ENCODE results near the gene KANSL1. TPM values are rescaled to one million over a fixed set of nuclear protein-coding genes. Genes with fewer than 3 reads are reported as not detected.

KANSL1 gene
- total RNA-seq, 1 donor from 2014 or later = 154 TPM

- H3K9me3 Mint-ChIP-seq (ENCODE audit: unreplicated experiment) = no peaks in the 10 kb centered on the region
- H3K4me1 Mint-ChIP-seq (ENCODE audit: unreplicated experiment) = peaks cover 21% of the 10 kb centered on the region
- no peak overlapping the region for H3K27ac Mint-ChIP-seq (ENCODE audit: unreplicated experiment)
- no peak for TF ChIP-seq CTCF (IDR thresholded peaks at IDR 0.05; ENCODE audit: unreplicated experiment)
- H3K4me3 Mint-ChIP-seq (ENCODE audit: unreplicated experiment) = no peak overlapping the region
- H3K27me3 Mint-ChIP-seq (ENCODE audit: unreplicated experiment) = peaks cover 2% of the 10 kb centered on the region
- no peaks in the 10 kb centered on the region for H3K36me3 Mint-ChIP-seq (ENCODE audit: low read depth, unreplicated experiment)
- no peak for DNase-seq (ENCODE audit: low spot score)
These were observed 54.8 kb downstream of the KANSL1 start for GRCh38 chr17:46138473-46138872.

GRCh38 chr17:46136820-46137219 is 56.4 kb downstream of the KANSL1 start:
- no peaks in the 10 kb centered on the region for H3K36me3 Mint-ChIP-seq (ENCODE audit: low read depth, unreplicated experiment)
- no peak for TF ChIP-seq CTCF (IDR thresholded peaks at IDR 0.05; ENCODE audit: unreplicated experiment)
- peaks cover 21% of the 10 kb centered on the region for H3K4me1 Mint-ChIP-seq (ENCODE audit: unreplicated experiment)
- H3K27ac Mint-ChIP-seq (ENCODE audit: unreplicated experiment) = no peak overlapping the region
- H3K4me3 Mint-ChIP-seq (ENCODE audit: unreplicated experiment) = no peak overlapping the region
- H3K9me3 Mint-ChIP-seq (ENCODE audit: unreplicated experiment) = no peaks in the 10 kb centered on the region
- H3K27me3 Mint-ChIP-seq (ENCODE audit: unreplicated experiment) = peaks cover 2% of the 10 kb centered on the region
- no peak for DNase-seq (ENCODE audit: low spot score)

- peaks cover 15% of the 10 kb centered on the region for H3K4me1 Mint-ChIP-seq (ENCODE audit: unreplicated experiment)
- no peak overlapping the region for H3K4me3 Mint-ChIP-seq (ENCODE audit: unreplicated experiment)
- no peak for DNase-seq (ENCODE audit: low spot score)
- TF ChIP-seq CTCF (IDR thresholded peaks at IDR 0.05; ENCODE audit: unreplicated experiment) = no peak
- peak overlapping the region; percentile 26 for H3K27ac Mint-ChIP-seq (ENCODE audit: unreplicated experiment)
- H3K36me3 Mint-ChIP-seq (ENCODE audit: low read depth, unreplicated experiment) = no peaks in the 10 kb centered on the region
- H3K27me3 Mint-ChIP-seq (ENCODE audit: unreplicated experiment) = peaks cover 2% of the 10 kb centered on the region
- H3K9me3 Mint-ChIP-seq (ENCODE audit: unreplicated experiment) = no peaks in the 10 kb centered on the region
These were observed 57.2 kb downstream of the KANSL1 start for GRCh38 chr17:46135879-46136563.

- peaks cover 2% of the 10 kb centered on the region for H3K27me3 Mint-ChIP-seq (ENCODE audit: unreplicated experiment)
- H3K4me1 Mint-ChIP-seq (ENCODE audit: unreplicated experiment) = peaks cover 22% of the 10 kb centered on the region
- TF ChIP-seq CTCF (IDR thresholded peaks at IDR 0.05; ENCODE audit: unreplicated experiment) = no peak
- H3K4me3 Mint-ChIP-seq (ENCODE audit: unreplicated experiment) = no peak overlapping the region
- no peaks in the 10 kb centered on the region for H3K9me3 Mint-ChIP-seq (ENCODE audit: unreplicated experiment)
- no peak for DNase-seq (ENCODE audit: low spot score)
- H3K27ac Mint-ChIP-seq (ENCODE audit: unreplicated experiment) = peak overlapping the region; percentile 5
- no peaks in the 10 kb centered on the region for H3K36me3 Mint-ChIP-seq (ENCODE audit: low read depth, unreplicated experiment)
These were observed 58.0 kb downstream of the KANSL1 start for GRCh38 chr17:46135126-46135812.

GRCh38 chr17:46129302-46129701 is 63.9 kb downstream of the KANSL1 start:
- no peak for TF ChIP-seq CTCF (IDR thresholded peaks at IDR 0.05; ENCODE audit: unreplicated experiment)
- no peak overlapping the region for H3K27ac Mint-ChIP-seq (ENCODE audit: unreplicated experiment)
- H3K27me3 Mint-ChIP-seq (ENCODE audit: unreplicated experiment) = no peaks in the 10 kb centered on the region
- H3K4me1 Mint-ChIP-seq (ENCODE audit: unreplicated experiment) = peaks cover 23% of the 10 kb centered on the region
- no peak overlapping the region for H3K4me3 Mint-ChIP-seq (ENCODE audit: unreplicated experiment)
- DNase-seq (ENCODE audit: low spot score) = no peak
- no peaks in the 10 kb centered on the region for H3K9me3 Mint-ChIP-seq (ENCODE audit: unreplicated experiment)
- H3K36me3 Mint-ChIP-seq (ENCODE audit: low read depth, unreplicated experiment) = peaks cover 5% of the 10 kb centered on the region

All from endothelial cell (in vitro differentiated cells).